Measurements from ENCODE around the gene MAST1.
"Not testable (repeated sequence)": the region's sequence is repeated elsewhere in the genome, so short reads cannot be mapped to it uniquely, and the experiment has no call there.

The MAST1 gene

GRCh38 chr19:12801466-12802266 lies 36.6 kb upstream of the MAST1 start, which contains the start of the genes PRDX2 and THSD8:
Gene PRDX2 (minus strand): TSS chr19:12801800. CDS start chr19:12801261, 539 bp downstream.
Gene THSD8 (plus strand): TSS chr19:12802069. CDS start chr19:12802072, 3 bp downstream.
- peak; percentile 76 for DNase-seq

DNA sequence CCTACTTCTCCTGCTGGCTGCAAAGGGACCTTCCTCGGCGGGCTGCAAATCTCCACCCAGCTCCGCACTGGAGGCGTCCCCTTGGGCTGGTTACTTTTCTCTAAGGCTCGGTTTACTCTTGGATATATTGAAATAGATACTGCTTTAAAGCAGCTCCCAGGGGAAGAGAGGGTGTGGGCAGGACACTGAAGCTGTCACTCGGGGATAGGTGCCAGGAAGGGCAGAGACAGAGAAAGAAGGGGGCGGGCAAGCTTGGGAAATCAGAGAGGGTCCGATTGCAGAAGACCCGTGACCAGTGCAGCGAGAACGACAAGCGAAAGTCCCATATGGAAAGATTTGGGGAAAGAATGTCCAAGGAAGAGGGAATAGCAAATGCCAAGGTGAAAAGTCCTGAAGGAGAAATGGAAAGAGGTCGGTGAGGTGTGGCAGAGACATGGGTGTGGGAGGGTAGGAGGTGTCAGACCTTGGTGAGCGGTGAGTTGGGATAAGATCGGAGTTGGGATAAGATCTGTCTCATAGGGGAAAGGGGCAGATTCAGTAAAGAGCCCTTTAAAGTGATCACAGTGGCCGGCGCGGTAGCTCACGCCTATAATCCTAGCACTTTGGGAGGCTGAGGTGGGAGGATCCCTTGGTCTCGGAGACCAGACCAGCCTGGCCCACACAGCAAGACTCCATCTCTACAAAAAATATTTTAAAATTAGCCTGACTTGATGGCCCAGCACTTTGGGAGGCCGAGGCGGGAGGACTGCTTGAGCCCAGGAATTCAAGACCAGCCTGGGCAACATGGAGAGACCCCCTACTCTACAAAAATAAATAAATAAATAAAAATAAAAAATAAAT lies 35.8 kb upstream of the MAST1 start:
- DNase-seq = no peak

DNA sequence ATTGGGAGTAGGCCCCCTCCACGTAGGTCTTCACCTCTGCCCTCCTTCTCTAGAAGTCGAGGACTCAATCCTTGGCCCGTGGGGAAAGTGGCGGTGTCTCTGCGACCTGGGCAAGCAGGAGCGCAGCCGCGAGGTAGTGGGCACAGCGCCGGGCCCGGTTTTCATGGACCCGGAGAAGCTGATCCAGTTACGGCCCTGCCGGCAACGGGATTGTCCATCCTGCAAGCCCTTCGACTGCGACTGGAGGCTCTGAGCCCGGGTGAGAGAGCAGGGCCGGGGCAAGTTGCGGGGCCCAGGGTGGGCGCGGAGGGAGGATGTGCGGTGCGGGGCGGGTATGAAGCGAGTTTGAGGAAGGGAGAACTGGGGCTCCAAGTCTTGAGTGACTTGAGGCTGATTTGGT lies 34.3 kb upstream of the MAST1 start:
- DNase-seq = no peak

DNA sequence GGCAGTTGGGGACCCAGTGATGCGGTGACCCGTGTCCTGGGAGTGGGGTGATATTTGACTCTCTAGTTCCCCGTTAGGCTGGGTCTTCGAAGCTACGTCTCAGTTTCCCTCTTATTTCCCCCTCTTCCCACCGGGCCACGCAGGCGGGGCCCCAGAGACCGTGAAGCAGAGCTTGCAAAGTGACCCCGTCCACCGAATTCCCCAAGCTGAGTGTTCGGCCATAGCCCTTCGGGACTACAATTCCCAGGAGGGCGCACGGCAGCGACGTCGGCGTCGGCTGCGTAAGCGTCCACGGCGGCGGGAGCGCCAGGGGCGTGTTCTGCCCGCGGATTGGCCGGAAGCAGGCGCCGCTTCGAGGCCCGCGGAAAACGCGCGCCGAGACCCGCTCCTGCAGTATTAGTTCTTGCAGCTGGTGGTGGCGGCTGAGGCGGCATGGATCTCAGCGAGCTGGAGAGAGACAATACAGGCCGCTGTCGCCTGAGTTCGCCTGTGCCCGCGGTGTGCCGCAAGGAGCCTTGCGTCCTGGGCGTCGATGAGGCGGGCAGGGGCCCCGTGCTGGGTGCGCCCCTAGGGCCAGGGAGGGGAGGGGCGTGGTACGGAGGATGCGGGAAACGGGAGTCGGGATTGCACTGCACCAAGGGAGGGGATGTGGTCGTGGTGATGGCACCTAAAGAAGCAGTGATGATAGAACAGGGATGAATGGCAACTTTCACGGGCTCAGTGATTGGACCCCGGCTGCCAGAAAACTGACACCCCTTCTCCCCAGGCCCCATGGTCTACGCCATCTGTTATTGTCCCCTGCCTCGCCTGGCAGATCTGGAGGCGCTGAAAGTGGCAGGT lies 31.9 kb upstream of the MAST1 start, which contains the start of gene RNASEH2A:
Gene RNASEH2A (plus strand): TSS at position 343 of the 840 bp plus-strand sequence. CDS start 90 bp downstream, at position 433.
- DNase-seq = peak; percentile 87

GRCh38 chr19:12815088-12815487 lies 23.2 kb upstream of the MAST1 start:
- no peak for DNase-seq

DNA sequence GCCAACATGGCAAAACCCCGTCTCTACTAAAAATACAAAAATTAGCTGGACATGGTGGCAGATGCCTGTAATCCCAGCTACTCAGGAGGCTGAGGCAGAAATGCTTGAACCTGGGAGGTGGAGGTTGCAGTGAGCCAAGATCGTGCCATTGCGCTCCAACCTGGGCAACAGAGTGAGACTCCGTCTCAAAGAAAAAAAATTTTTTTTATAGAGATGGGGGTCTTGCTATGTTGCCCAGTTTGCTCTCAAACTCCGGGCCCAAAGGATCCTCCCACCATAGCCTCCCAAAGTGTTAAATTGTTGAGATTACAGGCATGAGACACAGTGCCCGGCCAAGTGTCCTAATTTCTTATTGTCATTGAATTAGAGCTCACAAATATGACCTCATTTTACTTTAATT lies 21.1 kb upstream of the MAST1 start:
- DNase-seq = not testable (repeated sequence)

- DNase-seq = not testable (repeated sequence)
Measured at GRCh38 chr19:12817810-12818209, 20.5 kb upstream of the MAST1 start.

DNA sequence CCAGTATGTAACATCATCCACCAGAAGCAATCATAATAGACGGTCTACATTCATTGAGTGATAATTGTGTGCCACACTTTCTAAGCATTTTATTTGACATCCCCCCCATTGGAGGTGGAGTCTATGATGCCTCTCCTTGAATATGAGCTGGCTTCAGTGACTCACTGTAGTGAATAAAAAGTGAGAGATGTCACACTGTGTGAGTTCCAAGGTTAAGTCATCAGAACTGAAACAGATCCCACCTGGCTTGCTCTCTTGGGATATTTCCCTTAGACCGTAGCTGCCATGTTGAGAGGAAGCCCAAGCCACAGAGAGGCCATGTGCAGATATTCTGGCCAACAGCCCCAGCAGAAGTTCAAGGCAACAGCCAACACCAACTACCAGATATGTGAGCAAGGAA lies 16.6 kb upstream of the MAST1 start:
- no peak for DNase-seq

- no peak for DNase-seq
Measured at GRCh38 chr19:12825254-12826131, 12.8 kb upstream of the MAST1 start.

DNA sequence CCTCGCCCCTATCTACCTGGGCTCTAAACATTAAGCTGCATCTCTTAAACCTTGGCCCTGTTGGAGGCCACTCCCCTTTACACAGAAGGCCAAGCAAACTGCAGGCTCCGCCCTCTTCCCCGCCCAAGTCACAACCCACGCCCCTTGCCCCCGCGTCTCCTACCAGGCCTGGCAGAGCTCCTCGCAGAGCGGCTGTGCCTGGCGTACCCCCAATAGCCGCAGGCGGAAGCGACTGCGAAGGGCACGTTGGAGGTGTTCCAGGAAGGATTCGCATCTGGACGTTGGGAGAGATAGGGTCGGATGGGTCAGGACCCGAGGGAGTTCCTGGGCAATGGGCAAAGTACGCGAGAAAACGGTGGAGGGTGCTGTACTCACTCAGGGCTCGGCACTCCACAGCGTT lies 9.8 kb upstream of the MAST1 start:
- DNase-seq = no peak

- DNase-seq = no peak
Measured at GRCh38 chr19:12833418-12833737, 4.9 kb upstream of the MAST1 start.

- peak; percentile 44 for DNase-seq
Measured at GRCh38 chr19:12833738-12834565, 4.4 kb upstream of the MAST1 start.

DNA sequence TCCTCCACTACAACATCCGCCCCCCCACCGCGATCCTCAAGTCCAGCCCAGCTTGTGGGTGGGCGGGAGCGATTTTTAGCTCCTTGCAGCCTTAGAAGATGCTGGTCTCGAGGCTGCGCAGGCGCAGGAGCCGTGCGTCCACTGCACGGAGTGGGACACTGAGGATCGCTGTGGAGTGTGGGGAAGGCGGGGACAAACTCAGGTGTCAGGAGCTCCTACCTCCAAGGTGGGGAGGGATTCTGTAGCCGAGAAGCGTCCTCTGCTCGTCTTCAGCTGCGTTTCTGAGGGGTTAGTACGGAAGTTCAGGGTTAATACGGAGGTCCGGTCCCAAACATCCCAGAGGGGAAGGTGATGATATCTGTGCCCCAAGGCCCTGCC lies 3.8 kb upstream of the MAST1 start, which contains the start of gene RTBDN:
Gene RTBDN (minus strand): TSS at position 14 of the 378 bp plus-strand sequence. CDS start 4,600 bp downstream, outside the sequence.
- no peak for DNase-seq

GRCh38 chr19:12834976-12835757 lies 3.1 kb upstream of the MAST1 start:
- DNase-seq = no peak

- DNase-seq = no peak
Measured at GRCh38 chr19:12836529-12836863, 1.8 kb upstream of the MAST1 start.

- no peak for DNase-seq
Measured at GRCh38 chr19:12837225-12837624, 1.1 kb upstream of the MAST1 start.

GRCh38 chr19:12838886-12839756 lies 806 bp downstream of the MAST1 start:
- DNase-seq = peak; percentile 28

DNA sequence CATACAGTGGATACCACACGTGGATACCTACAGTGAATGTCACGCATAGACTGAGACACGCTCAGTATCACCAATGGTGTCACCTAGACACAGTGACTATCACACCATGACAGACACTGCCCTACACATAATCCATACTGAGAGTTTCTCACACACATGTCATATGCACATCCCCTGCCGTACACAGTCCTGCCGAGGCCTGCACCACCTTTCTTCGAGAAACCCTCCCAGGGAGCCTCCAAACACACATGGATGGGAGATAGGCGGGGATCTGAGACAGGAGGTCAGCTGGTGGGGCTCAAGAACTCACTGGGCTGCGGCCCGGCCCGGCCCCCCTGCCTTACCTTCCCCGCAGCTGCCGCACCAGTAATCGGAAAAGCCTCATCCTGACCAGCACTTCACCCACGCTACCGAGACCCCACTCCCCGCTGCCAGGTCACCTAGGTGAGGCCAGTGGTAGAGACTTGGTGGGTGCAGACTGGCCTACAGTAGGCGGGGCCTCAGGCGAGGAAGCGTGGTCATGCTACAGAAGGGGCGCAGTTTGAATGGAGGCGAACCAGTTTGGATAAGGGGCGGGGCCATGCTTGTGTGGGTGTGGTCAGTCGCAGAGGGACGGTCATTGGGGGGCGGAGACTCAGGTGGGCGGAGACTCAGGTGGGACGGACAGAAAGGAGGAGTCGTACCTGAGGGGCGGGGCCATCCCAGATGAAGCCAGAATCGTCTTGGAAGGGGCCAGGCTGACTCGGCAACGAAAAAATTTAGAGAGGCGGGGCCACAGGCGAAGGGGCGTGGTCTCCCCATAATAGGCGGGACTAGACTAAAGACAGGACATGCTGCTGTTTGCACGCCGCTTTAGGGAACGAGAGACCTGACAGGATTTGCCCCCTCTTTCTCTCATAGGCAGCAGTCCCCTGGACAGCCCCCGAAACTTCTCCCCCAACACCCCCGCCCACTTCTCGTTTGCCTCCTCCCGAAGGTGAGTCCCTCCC lies 2.1 kb downstream of the MAST1 start:
- DNase-seq = peak; percentile 31

Data from CD4-positive, alpha-beta T cell treated with Interleukin-15 for 1 hour (primary cell).